GM19238 (cell line): Measurements from ENCODE around the gene CDC42BPG.

Experiments
- DNase-seq: peaks from one replicate; pipeline ENCODE4 v3.0.0; 2011; ENCODE audit warnings: low spot score; ENCODE audit not compliant: insufficient read length

Gene CDC42BPG

GRCh38 chr11:64844330-64845128 lies at the start of gene CDC42BPG:
Gene CDC42BPG, minus strand, starts transcription at chr11:64844653. Its CDS starts 84 bp downstream, at chr11:64844569.
- DNase-seq = peak; percentile 78

- no peak for DNase-seq
These were observed 49.0 kb upstream of the CDC42BPG start for GRCh38 chr11:64893194-64894069.

GRCh38 chr11:64892838-64893193 lies 48.4 kb upstream of the CDC42BPG start:
- no peak for DNase-seq

GRCh38 chr11:64892411-64892831 lies 48.0 kb upstream of the CDC42BPG start:
- DNase-seq = no peak

GRCh38 chr11:64891880-64892279 lies 47.4 kb upstream of the CDC42BPG start:
- DNase-seq = no peak

- no peak for DNase-seq
These were observed 46.9 kb upstream of the CDC42BPG start for GRCh38 chr11:64891215-64891848.

GRCh38 chr11:64890522-64890939 lies 46.1 kb upstream of the CDC42BPG start:
- no peak for DNase-seq

GRCh38 chr11:64888729-64889511 lies 44.5 kb upstream of the CDC42BPG start:
- DNase-seq = no peak

- no peak for DNase-seq
These were observed 43.9 kb upstream of the CDC42BPG start for GRCh38 chr11:64888406-64888728.

- peak; percentile 86 for DNase-seq
These were observed 43.4 kb upstream of the CDC42BPG start for GRCh38 chr11:64887757-64888405.

- DNase-seq = no peak
These were observed 42.8 kb upstream of the CDC42BPG start for GRCh38 chr11:64887234-64887756.

- DNase-seq = no peak
These were observed 41.2 kb upstream of the CDC42BPG start for GRCh38 chr11:64885367-64886286.

GRCh38 chr11:64884019-64884418 lies 39.6 kb upstream of the CDC42BPG start:
- DNase-seq = no peak

- DNase-seq = no peak
These were observed 39.1 kb upstream of the CDC42BPG start for GRCh38 chr11:64883575-64883974.

GRCh38 chr11:64882243-64882642 lies 37.8 kb upstream of the CDC42BPG start:
- no peak for DNase-seq

GRCh38 chr11:64881476-64881875 lies 37.0 kb upstream of the CDC42BPG start:
- DNase-seq = no peak

- no peak for DNase-seq
These were observed 36.0 kb upstream of the CDC42BPG start for GRCh38 chr11:64880240-64881001.

GRCh38 chr11:64879244-64879900 lies 34.9 kb upstream of the CDC42BPG start:
- DNase-seq = no peak
